IPS-15b (cell line): ENCODE data around the gene BPIFB2.

Source experiments
- H3K27me3 ChIP-seq: one replicate; pipeline ENCODE4 v1.6.1; 2013; ENCODE audit warnings: low read length; ENCODE audit not compliant: control insufficient read depth, insufficient read depth
- H3K36me3 ChIP-seq: one replicate; pipeline ENCODE4 v1.6.1; 2013; ENCODE audit warnings: low read length; ENCODE audit not compliant: control insufficient read depth, insufficient read depth
- H3K4me1 ChIP-seq: one replicate; pipeline ENCODE4 v1.6.1; 2013; ENCODE audit warnings: mild to moderate bottlenecking, low read length; ENCODE audit not compliant: control insufficient read depth, insufficient read depth
- H3K4me3 ChIP-seq: one replicate; pipeline ENCODE4 v1.5.1; 2013; ENCODE audit warnings: low read depth, low read length
- H3K9ac ChIP-seq: one replicate; pipeline ENCODE4 v1.6.1; 2013; ENCODE audit warnings: low read depth, mild to moderate bottlenecking, low read length
- H3K9me3 ChIP-seq: one replicate; pipeline ENCODE4 v1.6.1; 2013; ENCODE audit warnings: mild to moderate bottlenecking, low read length; ENCODE audit not compliant: control insufficient read depth, insufficient read depth

The BPIFB2 gene

GRCh38 chr20:32965581-32966373 lies 41.7 kb upstream of the BPIFB2 start:
- no peaks in the 10 kb centered on the region for H3K9me3 ChIP-seq
- no peak overlapping the region for H3K4me3 ChIP-seq
- no peaks in the 10 kb centered on the region for H3K27me3 ChIP-seq
- no peaks in the 10 kb centered on the region for H3K36me3 ChIP-seq
- peak overlapping the region; percentile 37 for H3K9ac ChIP-seq
- H3K4me1 ChIP-seq, result no peaks in the 10 kb centered on the region

GRCh38 chr20:32966382-32966781 lies 41.1 kb upstream of the BPIFB2 start:
- H3K4me3 ChIP-seq, result no peak overlapping the region
- no peaks in the 10 kb centered on the region for H3K27me3 ChIP-seq
- H3K9me3 ChIP-seq, result no peaks in the 10 kb centered on the region
- no peak overlapping the region for H3K9ac ChIP-seq
- H3K4me1 ChIP-seq, result no peaks in the 10 kb centered on the region
- H3K36me3 ChIP-seq, result no peaks in the 10 kb centered on the region

- H3K27me3 ChIP-seq, result no peaks in the 10 kb centered on the region
These were observed 40.4 kb upstream of the BPIFB2 start for GRCh38 chr20:32966881-32967781.

GRCh38 chr20:32967961-32968457 lies 39.5 kb upstream of the BPIFB2 start:
- H3K27me3 ChIP-seq, result no peaks in the 10 kb centered on the region
- H3K36me3 ChIP-seq, result no peaks in the 10 kb centered on the region
- H3K4me1 ChIP-seq, result peaks cover 7% of the 10 kb centered on the region
- H3K4me3 ChIP-seq, result no peak overlapping the region
- no peaks in the 10 kb centered on the region for H3K9me3 ChIP-seq
- no peak overlapping the region for H3K9ac ChIP-seq

More at GRCh38 chr20:32966881-32967781, 40.4 kb upstream of the BPIFB2 start:
- H3K4me3 ChIP-seq, result no peak overlapping the region
- H3K9ac ChIP-seq, result no peak overlapping the region
- H3K9me3 ChIP-seq, result no peaks in the 10 kb centered on the region
- H3K4me1 ChIP-seq, result peaks cover 4% of the 10 kb centered on the region
- no peaks in the 10 kb centered on the region for H3K36me3 ChIP-seq

- no peaks in the 10 kb centered on the region for H3K27me3 ChIP-seq
- H3K4me3 ChIP-seq, result no peak overlapping the region
- no peaks in the 10 kb centered on the region for H3K36me3 ChIP-seq
- H3K9ac ChIP-seq, result no peak overlapping the region
- peaks cover 7% of the 10 kb centered on the region for H3K4me1 ChIP-seq
- H3K9me3 ChIP-seq, result no peaks in the 10 kb centered on the region
These were observed 38.8 kb upstream of the BPIFB2 start for GRCh38 chr20:32968478-32969241.

GRCh38 chr20:32969356-32970114 lies 38.0 kb upstream of the BPIFB2 start:
- Histone ChIP-seq H3K36me3 (no peaks in the 10 kb centered on the region), H3K9me3 (no peaks in the 10 kb centered on the region), H3K4me1 (peaks cover 10% of the 10 kb centered on the region), H3K4me3 (no peak overlapping the region), H3K27me3 (no peaks in the 10 kb centered on the region), H3K9ac (no peak overlapping the region)

GRCh38 chr20:32970115-32970972 lies 37.2 kb upstream of the BPIFB2 start:
- no peak overlapping the region for H3K9ac ChIP-seq
- H3K36me3 ChIP-seq, result no peaks in the 10 kb centered on the region
- peaks cover 10% of the 10 kb centered on the region for H3K4me1 ChIP-seq
- no peaks in the 10 kb centered on the region for H3K9me3 ChIP-seq
- H3K4me3 ChIP-seq, result no peak overlapping the region
- H3K27me3 ChIP-seq, result no peaks in the 10 kb centered on the region

GRCh38 chr20:32970973-32971300 lies 36.6 kb upstream of the BPIFB2 start:
- Histone ChIP-seq H3K36me3 (no peaks in the 10 kb centered on the region), H3K27me3 (no peaks in the 10 kb centered on the region), H3K9ac (no peak overlapping the region), H3K4me3 (no peak overlapping the region), H3K9me3 (no peaks in the 10 kb centered on the region), H3K4me1 (peaks cover 10% of the 10 kb centered on the region)

GRCh38 chr20:32971703-32972161 lies 35.8 kb upstream of the BPIFB2 start:
- H3K4me3 ChIP-seq, result no peak overlapping the region

More at GRCh38 chr20:32971703-32972161, 35.8 kb upstream of the BPIFB2 start:
- Histone ChIP-seq H3K27me3 (no peaks in the 10 kb centered on the region), H3K9me3 (no peaks in the 10 kb centered on the region), H3K36me3 (no peaks in the 10 kb centered on the region), H3K9ac (no peak overlapping the region), H3K4me1 (peaks cover 10% of the 10 kb centered on the region)
